Activated CD4-positive, alpha-beta T cell treated with anti-CD3 and anti-CD28 coated beads, Interleukin-2, amount 50 U/mL, for 48 hours (primary cell): ENCODE data around the gene GRK2.

Experiments used
- DNase-seq, 2 experiments: peaks; one replicate each; pipeline ENCODE4 v3.0.0-alpha.2; 2020

The GRK2 gene

DNA sequence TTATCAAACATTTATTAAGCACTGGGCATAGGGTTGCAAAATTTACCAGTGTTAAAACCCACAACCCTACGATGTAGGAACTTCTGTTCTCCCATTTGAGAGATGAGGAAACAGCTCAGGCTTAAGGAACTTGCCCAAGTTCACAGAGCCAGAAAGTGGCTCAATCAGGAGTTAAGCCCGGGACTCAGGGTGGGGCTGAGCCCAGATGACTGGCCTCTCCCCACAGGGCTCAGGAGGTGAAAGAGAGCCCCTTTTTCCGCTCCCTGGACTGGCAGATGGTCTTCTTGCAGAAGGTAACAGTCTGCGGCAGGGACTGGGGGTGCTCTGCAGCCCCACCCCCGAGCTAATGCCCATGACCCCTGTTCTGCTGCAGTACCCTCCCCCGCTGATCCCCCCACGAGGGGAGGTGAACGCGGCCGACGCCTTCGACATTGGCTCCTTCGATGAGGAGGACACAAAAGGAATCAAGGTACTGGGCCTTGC lies 17.2 kb downstream of the GRK2 start:
- DNase-seq: no peak

DNA sequence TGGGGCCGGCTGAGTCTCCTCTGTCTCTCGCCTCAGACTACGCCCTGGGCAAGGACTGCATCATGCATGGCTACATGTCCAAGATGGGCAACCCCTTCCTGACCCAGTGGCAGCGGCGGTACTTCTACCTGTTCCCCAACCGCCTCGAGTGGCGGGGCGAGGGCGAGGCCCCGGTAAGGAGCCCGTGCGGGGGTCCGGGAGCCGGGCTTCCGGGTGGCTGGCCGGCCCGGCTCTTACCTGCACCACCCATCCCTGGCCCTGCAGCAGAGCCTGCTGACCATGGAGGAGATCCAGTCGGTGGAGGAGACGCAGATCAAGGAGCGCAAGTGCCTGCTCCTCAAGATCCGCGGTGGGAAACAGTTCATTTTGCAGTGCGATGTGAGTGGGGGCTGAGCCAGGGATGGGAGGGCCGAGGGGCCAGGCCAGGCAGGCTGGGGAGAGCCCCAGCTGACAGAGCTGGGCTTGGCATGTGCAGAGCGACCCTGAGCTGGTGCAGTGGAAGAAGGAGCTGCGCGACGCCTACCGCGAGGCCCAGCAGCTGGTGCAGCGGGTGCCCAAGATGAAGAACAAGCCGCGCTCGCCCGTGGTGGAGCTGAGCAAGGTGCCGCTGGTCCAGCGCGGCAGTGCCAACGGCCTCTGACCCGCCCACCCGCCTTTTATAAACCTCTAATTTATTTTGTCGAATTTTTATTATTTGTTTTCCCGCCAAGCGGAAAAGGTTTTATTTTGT lies 18.7 kb downstream of the GRK2 start:
- no peak for DNase-seq

DNA sequence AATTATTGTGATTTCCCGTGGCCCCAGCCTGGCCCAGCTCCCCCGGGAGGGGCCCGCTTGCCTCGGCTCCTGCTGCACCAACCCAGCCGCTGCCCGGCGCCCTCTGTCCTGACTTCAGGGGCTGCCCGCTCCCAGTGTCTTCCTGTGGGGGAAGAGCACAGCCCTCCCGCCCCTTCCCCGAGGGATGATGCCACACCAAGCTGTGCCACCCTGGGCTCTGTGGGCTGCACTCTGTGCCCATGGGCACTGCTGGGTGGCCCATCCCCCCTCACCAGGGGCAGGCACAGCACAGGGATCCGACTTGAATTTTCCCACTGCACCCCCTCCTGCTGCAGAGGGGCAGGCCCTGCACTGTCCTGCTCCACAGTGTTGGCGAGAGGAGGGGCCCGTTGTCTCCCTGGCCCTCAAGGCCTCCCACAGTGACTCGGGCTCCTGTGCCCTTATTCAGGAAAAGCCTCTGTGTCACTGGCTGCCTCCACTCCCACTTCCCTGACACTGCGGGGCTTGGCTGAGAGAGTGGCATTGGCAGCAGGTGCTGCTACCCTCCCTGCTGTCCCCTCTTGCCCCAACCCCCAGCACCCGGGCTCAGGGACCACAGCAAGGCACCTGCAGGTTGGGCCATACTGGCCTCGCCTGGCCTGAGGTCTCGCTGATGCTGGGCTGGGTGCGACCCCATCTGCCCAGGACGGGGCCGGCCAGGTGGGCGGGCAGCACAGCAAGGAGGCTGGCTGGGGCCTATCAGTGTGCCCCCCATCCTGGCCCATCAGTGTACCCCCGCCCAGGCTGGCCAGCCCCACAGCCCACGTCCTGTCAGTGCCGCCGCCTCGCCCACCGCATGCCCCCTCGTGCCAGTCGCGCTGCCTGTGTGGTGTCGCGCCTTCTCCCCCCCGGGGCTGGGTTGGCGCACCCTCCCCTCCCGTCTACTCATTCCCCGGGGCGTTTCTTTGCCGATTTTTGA lies 19.5 kb downstream of the GRK2 start:
- DNase-seq: no peak

DNA sequence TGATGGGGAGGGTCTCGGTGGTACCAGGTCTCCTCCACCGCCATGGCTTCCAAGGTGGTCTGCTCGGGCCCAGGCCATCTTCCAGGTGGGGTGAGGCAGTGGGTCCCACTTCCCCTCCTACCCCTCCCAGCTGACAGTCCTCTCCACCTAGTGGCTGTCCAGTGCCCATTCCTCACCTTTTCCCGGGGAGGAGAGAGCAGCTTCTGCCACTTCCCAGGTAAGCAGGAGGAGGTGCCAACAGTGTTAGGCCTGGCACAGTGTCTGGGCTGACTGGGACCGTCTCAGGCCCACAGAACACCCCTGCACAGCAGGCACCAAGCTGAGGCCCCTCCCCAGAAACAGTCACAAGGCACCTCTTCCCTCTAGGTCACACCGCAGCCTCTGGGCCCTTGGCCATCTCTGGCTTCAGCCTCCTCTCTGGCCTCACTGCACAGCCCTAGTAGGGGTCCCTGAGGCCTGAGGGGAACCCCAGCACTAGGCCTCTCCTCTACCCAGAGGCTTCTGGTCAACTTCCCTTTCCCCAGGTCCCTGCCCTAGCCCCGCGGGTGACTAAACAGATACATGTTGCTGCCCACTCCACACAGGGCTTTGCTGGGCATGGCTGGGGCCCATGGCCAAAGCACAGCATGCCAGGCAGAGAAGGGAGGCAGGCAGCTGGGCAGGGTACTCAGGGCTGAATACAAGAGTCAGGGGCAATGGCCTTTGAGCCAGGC lies 20.5 kb downstream of the GRK2 start:
- DNase-seq: peak in 1 of 2 experiments; percentile 40

DNA sequence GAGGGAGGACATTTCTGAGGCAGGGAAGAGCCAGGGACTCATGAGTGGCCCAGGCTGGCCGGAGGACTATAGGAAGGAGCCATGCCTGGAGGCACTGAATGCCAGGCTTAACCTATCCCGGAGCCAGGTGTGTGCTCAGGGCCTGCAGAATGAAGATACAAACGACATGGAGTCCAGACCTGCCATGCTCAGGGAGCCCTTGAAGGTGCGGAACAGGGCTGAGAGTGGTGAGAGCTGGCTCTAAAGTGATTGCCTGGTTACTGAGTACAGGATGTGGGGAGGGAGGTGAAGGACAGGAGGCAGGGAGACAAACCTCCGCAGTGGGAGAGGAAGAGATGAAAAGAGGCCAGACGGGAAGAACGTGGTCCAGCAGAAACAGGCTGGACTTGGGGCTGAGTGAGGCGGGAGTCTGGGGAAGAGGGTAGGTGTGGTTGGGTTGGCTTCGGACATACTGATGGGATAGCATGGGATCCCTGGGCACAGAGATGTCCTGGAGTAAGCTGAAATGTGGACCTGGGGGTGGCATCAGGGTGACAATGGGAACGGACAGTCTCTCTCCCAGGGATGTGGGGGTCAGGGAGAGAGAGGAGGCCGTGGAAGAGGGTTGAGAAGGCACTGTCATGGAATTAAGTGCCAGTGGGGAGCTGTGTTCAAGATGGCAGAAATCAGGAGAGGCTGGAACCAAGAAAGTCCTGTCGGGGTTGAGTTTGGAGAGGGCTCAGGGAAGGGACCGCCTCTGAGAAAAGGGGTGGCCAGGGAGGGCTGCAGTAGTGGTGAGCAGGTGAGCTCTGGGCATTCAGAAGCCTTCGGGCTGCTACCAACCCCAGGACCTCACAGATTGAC lies 21.3 kb downstream of the GRK2 start:
- peak; percentile 43 to 53 for DNase-seq

DNA sequence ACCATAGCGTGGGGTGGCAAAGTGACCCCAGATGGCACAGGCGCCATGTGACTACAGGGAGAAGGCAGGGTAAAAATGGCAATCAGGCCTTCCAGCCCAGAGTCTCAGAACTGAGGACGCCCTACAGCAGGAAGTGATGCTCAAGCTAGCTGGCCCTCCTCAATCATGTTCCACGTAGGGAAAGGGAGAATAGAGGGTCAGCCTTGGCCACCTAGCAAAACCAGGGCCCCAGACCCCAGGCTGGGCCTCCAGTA lies 21.9 kb downstream of the GRK2 start:
- no peak for DNase-seq

DNA sequence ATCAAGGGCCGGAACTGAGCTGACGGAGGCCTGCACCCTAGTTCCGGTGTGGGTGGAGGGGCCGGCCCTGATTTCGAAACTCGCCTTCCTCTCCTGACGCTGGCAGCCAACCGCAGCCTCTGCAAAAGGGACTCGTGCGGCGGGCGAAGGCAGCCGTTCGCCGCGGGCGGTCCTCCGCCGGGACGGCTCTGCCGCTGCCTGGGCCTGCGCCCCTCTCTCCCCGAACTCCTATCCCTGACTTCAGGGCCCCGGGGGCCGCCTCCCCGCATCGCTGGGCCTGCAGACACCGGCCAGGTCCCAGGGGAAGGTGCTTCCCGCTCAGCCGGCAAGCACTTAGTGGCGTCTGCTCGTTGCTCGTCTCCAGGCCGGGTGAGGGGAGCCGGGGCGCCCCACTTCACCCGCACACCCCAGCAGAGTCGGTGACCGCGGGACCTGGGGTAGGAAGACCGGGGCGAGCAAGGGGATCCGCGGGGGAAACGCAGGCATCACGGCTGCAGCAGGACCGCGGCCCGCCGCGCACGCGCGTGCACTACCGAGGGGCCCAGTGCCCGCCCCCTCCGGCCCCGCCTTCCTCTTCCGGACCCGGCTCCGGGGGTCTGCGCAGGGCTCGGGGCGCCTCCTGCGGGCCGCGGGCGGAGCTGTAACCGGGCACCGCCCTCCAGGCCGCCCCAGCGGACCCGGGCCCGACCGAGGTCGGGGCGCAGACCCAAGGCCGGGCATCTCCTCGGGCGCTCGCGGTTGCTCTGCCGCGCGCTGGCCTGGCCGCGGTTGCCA lies 22.4 kb downstream of the GRK2 start:
- DNase-seq: peak; percentile 89 to 92

DNA sequence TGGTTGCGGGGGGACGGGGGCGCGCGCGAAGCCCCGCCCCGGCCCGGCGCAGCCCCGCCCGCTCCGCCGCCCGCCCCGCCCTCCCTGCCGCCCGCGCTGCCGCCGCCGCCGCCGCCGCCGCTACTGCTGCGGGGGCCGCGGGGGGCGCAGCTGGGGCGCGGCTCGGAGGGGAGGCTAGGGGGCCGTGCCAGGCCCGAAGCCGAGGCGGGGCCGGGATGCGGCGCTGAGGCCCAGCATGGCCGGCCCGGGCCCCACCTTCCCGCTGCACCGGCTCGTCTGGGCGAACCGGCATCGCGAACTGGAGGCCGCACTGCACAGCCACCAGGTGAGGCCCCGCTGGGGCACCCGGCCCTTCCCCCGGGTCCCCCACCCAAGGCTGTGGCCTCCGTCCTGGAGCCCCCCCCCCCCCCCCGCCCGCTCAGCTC lies 23.0 kb downstream of the GRK2 start, which contains the start of gene ANKRD13D:
Gene ANKRD13D, plus strand, starts transcription at position 78 of the 425 bp plus-strand sequence. Its CDS starts 158 bp downstream, at position 236.
- DNase-seq: no peak

DNA sequence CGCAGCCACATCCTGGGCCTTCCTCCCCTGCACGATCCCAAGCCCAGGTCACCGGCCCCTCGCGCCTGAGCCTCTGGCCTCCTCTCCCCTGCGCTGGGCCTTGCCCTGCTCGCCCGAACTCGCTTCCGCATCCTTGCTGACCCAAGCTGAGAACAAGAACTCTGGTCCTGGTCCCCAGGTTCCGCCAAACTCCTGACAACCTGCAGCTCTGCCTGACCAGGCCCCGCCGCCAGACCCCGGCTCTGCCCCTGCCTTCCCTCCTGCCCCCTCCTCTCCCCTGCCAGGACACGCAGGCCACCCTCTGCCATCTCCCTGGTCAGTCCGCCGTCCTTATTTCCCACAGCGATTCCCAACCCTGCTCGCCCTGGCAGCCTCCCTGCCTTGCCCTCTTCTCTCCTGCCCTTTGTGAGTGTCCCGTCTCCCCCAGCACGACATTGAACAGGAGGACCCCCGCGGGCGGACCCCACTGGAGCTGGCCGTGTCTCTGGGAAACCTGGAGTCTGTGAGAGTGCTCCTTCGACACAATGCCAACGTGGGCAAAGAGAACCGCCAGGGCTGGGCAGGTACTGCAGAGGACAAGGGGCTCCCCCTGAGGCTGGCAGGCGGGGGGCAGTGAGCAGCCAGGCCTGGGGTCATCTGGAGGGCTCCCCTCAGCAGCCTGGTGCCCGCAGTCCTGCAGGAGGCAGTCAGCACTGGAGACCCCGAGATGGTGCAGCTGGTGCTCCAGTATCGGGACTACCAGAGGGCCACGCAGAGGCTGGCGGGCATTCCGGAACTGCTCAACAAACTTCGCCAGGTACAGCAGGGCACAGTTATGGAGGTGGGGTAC lies 23.6 kb downstream of the GRK2 start:
- no peak for DNase-seq

DNA sequence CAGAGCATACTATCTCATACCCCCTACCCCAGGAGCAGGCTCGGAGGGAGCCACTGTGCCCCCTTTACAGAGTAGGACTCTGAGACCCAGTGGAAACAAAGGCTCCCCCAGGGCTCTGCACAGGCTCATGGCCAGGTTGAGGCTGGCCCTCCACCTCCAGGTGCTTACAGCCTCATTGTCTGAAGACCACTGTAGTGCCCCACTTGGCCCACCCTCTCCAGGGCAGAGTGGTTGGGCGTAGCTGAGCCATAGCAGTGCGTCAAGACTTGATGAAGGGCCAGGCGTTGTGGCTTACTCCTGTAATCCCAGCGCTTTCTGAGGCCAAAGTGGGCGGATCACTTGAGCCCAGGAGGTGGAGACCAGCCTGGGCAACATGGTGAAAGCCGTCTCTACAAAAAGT lies 24.5 kb downstream of the GRK2 start:
- no peak for DNase-seq

DNA sequence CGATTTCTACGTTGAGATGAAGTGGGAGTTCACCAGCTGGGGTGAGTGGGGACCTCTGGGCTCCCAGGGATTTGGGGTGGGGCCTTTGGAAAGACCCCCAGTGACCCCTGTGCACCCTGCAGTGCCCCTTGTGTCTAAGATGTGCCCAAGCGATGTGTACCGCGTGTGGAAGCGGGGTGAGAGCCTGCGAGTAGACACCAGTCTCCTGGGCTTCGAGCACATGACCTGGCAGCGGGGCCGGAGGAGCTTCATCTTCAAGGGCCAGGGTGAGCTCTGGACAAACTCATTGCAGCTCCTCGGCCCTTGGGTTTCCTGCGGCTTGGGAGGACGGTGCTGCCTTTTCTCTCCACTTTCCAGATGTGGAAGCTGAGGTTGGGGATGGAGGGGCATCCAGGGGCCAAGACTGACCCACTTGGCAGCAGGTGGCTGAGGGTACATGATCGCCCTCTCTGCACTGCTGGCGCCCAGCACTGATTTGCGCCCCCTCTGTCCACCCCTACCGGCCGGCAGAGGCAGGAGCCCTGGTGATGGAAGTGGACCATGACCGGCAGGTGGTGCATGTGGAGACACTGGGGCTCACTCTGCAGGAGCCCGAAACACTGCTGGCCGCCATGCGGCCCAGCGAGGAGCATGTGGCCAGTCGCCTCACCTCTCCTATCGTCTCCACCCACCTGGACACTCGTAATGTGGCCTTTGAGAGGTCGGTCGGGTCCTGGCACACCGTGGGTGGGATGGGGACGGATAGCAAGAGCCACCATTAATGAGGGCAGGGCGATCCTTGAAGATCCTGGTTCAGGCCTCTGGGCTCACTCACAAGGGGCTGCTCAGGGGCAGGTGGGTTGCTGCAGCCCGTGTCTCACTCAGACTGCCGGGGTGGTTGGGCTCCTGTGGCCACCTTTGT lies 25.5 kb downstream of the GRK2 start:
- DNase-seq: no peak

DNA sequence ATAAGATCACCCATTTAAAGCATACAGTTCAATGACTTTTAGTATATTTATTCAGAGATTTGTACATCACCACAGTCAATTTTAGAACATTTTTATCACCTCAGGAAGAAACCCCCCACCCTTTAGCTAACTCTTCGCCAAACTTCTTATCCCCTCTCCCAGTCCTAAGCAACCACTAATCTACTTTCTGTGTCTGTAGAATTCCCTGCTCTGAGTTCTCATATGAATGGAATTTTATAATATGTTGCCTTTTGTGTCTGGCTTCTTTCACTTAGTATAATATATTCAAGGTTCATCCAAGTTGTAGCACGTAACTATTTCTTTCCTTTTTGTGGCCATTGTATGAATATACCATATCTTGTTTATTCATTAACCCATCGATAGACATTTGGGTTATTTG lies 26.4 kb downstream of the GRK2 start:
- no peak for DNase-seq

DNA sequence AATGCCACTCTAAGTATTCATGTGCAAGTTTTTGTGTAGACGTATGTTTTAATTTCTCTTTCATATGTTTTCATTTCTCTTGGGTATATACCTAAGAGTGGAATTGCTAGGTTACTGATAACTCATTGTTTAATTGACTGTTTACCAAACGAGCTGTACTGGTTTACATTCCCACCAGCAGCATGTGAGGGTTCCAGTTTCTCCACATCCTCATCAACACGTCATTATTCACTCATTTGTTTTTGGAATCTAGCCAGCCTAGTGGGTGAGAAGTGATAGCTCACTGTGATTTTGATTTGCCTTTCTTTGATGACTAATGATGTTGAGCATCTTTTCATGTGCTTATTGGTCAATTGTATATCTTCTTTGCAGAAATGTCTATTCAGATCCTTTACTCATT lies 26.8 kb downstream of the GRK2 start:
- no peak for DNase-seq

DNA sequence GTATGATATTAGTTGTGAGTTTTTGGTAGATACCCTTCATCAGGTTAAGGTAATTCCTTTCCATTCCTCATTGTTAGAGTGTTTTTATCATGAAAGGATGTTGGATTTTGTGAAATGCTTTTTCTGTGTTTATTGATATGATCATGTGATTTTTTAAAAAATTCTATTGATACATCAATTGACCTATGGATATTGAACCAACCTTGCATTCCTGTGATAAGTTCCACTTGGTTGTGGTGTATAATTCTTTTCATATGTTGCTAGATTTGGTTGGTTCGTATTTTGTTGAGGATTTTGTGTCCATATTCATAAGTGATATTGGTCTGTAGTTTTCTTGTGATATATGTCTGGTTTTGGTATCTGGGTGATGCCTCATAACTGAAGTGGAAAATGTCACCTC lies 29.6 kb downstream of the GRK2 start:
- no peak for DNase-seq

DNA sequence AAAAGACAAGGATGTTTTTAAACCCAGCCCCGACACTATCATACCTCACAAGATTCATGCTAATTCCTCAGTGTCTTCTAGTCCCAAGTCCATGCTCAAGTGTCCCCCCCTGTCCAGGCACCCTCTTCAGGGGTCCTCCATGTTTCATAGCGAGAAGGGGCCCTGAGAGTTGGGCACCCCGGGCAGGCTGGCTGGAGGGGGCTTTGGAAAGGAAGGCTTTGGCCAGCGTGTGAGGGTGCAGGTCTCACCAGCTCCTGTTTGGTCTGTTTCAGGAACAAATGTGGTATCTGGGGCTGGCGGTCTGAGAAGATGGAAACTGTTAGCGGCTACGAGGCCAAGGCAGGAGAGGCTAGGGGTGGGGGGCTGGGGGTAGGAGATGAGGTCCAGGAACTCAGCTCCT lies 32.5 kb downstream of the GRK2 start:
- DNase-seq: no peak

DNA sequence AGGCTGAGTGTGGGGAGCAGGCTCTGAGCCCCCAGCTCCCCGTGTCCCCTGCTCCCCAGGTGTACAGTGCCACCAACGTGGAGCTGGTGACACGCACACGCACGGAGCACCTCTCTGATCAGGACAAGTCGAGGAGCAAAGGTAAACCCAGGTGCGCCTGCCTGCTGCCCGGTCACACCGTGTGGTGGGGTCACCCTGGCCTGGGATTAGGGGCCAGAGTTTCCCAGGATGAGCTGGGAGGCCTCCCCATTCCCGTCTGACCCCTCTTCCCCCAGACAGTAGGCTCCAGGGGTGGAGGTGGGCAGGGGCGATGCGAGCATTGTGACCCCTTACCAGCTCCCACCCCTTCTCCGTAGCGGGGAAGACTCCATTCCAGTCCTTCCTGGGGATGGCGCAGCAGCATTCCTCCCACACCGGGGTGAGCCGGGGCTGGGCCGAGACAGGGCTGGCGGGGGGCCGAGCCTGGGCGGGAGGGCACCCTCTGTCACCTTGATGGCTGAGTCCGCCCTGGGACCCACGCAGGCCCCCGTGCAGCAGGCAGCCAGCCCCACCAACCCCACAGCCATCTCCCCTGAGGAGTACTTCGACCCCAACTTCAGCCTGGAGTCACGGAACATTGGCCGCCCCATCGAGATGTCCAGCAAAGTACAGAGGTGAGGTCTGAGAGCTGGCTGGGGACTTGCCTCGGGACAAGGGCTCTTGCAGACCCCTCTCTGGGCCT lies 33.4 kb downstream of the GRK2 start:
- DNase-seq: no peak

DNA sequence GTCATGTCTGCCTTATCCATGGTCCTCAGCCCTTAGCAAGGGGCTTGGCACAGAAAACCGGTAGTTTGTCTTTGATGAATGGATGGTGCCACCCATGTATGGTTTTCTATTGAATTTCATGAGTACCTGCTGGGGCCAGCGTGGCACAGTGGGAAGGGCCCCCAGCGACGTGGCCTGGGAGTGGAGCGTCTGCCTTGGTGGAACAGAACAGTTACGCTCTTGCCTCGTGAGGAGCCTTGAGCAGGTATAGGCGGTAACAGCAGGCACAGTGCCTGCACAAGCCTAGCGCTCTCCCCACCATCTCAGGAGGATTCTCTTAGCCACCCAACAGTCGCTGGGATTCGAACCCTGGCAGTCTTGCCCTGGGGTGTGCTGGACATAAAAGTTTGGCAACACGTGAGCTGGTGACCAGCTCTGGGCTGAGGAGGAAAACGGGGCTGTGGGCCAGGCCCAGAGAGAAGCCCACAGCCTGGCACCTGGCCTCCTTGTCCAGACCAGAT lies 34.0 kb downstream of the GRK2 start:
- no peak for DNase-seq

DNA sequence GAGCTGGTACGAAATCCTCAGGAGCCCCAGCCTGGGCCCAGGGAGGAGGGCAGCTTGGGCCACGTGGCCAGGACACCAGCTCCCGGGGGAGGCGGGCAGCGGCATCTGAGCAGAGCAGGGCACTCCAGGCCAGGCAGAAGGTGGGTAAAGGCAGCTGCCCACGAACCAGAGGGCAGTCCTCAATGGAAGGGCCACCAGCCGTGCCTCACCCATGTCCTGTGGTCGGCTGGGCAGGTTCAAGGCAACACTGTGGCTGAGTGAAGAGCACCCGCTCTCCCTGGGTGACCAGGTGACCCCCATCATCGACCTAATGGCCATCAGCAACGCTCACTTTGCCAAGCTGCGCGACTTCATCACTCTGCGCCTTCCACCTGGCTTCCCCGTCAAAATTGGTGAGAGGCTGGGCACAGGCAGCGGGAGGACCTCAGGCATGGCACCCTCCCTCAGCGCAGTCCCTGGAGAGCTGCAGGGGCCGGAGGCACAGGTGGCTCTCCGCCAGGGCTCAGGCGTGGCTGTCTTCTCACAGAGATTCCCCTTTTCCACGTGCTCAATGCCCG lies 34.6 kb downstream of the GRK2 start:
- DNase-seq: no peak
